Tibial artery (tissue), 4 donors: ENCODE results near the gene MCRIP2.
A peak's percentile ranks its signal among the peaks of the same experiment; 100 is the strongest.

Experiments
- DNase-seq, 2 donors: peaks; one replicate each; pipeline ENCODE4 v3.0.0-alpha.2; 2019
- H3K27ac ChIP-seq, 2 donors: fragments of 200-600 bp; sonication (generic) in 1 of 2; 1 replicate in 1 of 2; 2 replicates in 1 of 2; pipeline ENCODE4 v1.5.1; 2018 to 2019; ENCODE audit warnings: mild to moderate bottlenecking in 1 of 2
- H3K27me3 ChIP-seq, 2 donors: fragments of 200-600 bp; sonication (generic) in 1 of 2; one replicate each; pipeline versions ENCODE4 v1.5.1 to v1.6.0; 2016 to 2019
- H3K36me3 ChIP-seq, 3 donors: fragments of 200-600 bp; sonication (generic) in 2 of 3; one replicate each; pipeline ENCODE4 v1.5.1; 2016 to 2019; ENCODE audit warnings: mild to moderate bottlenecking in 2 of 3
- H3K4me1 ChIP-seq, 4 donors: fragments of 200-600 bp; sonication (generic) in 2 of 4; 1 replicate in 3 of 4; 2 replicates in 1 of 4; pipeline ENCODE4 v1.5.1; 2016 to 2019
- H3K4me3 ChIP-seq, 2 donors: fragments of 200-600 bp; sonication (generic) in 1 of 2; 1 replicate in 1 of 2; 2 replicates in 1 of 2; pipeline ENCODE4 v1.5.1; 2018 to 2019; ENCODE audit warnings: mild to moderate bottlenecking in 2 of 2
- H3K9me3 ChIP-seq, 3 donors: fragments of 200-600 bp; sonication (generic) in 1 of 3; one replicate each; pipeline ENCODE4 v1.5.1; 2016 to 2019
- intact Hi-C: fragments of 100-400 bp; cut with DNase I; formaldehyde crosslinking; loops from one replicate; pipeline ENCODE4 v1.15.0; 2023; ENCODE audit warnings: low total_unique reads
- TF ChIP-seq, protein P1 (sequence below), 2 experiments: fragments of 200-600 bp in 1 of 2; fragments of 450-650 bp in 1 of 2; IDR thresholded peaks; one replicate each; pipeline ENCODE4 v1.5.1; 2017 to 2019; ENCODE audit warnings: antibody characterized with exemption in 2 of 2, mild to moderate bottlenecking in 1 of 2, moderate library complexity in 1 of 2

MCRIP2 gene

DNA sequence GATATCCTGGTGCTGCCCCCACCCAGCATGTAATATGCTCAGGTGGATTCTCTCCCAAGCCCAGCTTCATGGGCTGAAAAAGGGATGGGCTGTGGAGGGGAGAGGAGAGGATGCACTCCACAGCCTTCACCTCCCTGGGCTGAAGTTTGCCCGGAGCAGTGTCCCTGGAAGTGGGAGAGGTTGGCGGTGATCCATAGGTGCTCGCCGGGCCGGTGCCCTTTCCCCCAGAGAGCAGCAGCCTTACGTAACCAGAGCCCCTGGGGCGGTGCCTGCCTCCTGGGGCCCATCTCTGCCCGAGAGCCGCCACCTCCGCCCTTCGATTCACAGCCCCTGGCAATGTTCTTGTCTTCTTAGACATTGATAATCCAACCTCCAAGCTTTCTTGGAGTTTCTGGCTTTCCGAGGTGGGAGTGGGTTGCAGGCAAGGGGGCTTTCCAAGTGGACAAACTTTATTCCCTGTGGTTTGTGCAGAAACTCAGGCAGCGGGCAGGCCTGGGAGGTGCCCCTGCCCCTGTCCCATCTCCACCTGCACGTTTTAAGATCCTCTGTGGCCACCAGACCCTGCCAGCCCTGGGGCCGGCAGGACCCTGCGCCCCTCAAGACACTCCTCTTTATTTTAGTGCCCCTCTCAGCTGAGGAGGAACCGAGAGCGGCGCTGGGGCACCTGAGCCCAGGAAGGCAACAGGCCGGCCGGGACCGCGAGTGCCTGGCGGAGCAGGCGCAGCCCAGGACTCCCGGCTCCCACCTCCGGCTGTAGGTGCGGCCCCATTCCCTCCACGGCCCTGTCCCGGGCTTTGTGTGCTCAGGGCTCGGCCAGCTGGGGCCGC is 4.4 kb downstream of the MCRIP2 start:
- Histone ChIP-seq H3K36me3 (peaks cover 0 to 2% (median 0%) of the 10 kb centered on the region in 3 donors), H3K9me3 (no peaks in the 10 kb centered on the region), H3K4me1 (peaks cover 12 to 63% (median 37%) of the 10 kb centered on the region in 4 donors), H3K27me3 (no peaks in the 10 kb centered on the region), H3K27ac (no peak overlapping the region), H3K4me3 (no peak overlapping the region)
- intact Hi-C loops: no loop called here
- DNase-seq: no peak
- TF ChIP-seq, protein P1, sequence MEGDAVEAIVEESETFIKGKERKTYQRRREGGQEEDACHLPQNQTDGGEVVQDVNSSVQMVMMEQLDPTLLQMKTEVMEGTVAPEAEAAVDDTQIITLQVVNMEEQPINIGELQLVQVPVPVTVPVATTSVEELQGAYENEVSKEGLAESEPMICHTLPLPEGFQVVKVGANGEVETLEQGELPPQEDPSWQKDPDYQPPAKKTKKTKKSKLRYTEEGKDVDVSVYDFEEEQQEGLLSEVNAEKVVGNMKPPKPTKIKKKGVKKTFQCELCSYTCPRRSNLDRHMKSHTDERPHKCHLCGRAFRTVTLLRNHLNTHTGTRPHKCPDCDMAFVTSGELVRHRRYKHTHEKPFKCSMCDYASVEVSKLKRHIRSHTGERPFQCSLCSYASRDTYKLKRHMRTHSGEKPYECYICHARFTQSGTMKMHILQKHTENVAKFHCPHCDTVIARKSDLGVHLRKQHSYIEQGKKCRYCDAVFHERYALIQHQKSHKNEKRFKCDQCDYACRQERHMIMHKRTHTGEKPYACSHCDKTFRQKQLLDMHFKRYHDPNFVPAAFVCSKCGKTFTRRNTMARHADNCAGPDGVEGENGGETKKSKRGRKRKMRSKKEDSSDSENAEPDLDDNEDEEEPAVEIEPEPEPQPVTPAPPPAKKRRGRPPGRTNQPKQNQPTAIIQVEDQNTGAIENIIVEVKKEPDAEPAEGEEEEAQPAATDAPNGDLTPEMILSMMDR (IDR thresholded peaks at IDR 0.05): no peak

DNA sequence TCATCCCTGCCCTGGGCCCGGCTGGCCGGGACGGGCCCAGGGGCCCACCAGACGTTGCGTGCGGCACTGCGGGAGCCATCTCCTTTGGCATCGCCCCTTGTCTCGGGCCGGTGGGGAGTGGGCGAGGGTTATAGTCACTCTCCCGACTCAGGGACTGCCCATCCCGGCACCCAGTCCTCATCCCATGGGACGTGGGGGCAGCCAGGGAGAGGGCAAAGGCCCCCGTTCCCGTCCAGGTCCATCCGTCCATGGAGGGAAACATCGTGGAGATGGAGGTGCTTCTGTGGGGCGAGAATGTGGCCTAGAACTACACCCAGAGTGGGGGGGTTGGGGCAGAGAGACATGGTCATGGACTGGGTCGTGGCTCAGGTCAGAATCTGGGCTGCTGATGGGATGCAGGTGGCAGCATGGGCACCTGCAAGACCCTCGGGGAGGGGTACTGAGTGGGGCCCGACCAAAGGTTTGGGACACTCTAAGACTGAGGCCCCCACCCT is 5.1 kb downstream of the MCRIP2 start:
- intact Hi-C loops: no loop called here
- peaks cover 0 to 9% (median under 1%) of the 10 kb centered on the region in 3 donors for H3K36me3 ChIP-seq

DNA sequence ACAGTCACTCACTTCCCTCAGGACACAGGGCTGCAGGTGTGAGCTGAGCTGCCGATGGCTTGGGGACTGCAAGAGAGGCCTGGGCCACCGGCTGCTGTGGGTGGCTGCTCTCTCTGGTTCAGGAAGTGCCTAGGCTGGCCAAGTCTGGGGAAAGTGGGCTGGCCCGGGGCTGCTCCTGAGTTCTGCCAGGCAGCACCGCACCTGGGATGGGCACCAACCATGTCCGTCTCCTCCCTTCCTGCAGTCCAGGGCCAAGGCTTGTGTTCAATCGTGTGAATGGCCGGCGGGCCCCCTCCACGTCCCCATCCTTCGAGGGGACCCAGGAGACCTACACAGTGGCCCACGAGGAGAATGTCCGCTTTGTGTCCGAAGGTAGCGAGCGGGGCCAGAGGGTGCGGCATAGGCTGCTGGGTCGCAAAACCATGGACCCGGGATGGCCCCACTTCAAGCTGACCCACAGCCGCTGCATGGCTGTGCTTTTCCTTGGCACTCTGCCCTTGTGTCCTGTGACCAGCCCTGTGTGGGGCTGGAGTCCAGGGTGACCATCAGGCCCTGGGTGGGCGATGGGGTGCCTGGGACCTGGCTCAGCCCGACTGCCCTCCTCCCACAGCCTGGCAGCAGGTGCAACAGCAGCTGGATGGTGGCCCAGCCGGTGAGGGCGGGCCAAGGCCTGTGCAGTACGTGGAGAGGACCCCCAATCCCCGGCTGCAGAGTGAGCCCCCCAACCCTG is 5.7 kb downstream of the MCRIP2 start:
- DNase-seq: no peak

More for the DNA sequence above, 5.1 kb downstream of the MCRIP2 start:
- TF ChIP-seq, protein P1 (IDR thresholded peaks at IDR 0.05): no peak
- H3K9me3 ChIP-seq: no peaks in the 10 kb centered on the region
- H3K27ac ChIP-seq: no peak overlapping the region
- no peak for DNase-seq
- H3K4me3 ChIP-seq: no peak overlapping the region
- H3K4me1 ChIP-seq: peaks cover 7 to 59% (median 33%) of the 10 kb centered on the region in 4 donors
- no peaks in the 10 kb centered on the region for H3K27me3 ChIP-seq

DNA sequence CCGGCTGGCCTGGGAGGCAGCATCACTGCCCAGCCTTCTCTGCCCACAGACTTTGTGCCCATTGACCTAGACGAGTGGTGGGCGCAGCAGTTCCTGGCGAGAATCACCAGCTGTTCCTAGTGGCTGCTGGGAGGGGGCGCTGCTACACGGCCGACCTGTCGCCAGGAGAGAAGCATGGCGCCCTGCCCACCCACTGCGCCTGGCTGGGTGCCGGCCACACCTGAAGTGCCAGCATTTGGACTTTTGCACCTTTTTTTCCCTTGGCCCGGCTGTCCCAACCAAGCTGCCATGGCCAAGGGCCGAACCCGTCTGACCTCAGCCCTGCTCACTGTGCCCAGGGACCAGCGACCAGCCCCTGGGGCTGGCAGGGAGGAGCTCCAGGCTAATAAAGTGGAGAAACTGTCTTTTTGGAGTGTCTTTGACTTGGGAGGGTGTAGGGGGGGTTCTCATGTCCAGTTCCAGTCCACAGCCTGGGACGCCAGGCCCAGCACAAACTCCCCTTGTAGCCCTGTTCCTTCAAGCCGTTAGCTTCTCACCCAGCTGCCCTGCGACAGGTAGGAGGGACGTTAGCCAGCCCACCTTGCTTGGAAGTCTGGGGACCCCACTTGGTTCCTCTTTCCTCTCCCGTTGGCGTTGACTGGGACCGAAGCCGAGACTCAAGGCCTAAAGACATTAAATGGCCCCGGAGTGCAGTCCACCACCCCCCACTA is 6.6 kb downstream of the MCRIP2 start:
- intact Hi-C loops: no loop called here
- peak overlapping the region; percentile 82 to 90 for H3K27ac ChIP-seq
- H3K36me3 ChIP-seq: peaks cover 0 to 24% (median 7%) of the 10 kb centered on the region in 3 donors
- TF ChIP-seq, protein P1 (IDR thresholded peaks at IDR 0.05): no peak
- no peaks in the 10 kb centered on the region for H3K27me3 ChIP-seq
- H3K9me3 ChIP-seq: no peaks in the 10 kb centered on the region
- peak overlapping the region; percentile 81 to 84 for H3K4me3 ChIP-seq
- peaks cover 7 to 48% (median 24%) of the 10 kb centered on the region in 4 donors for H3K4me1 ChIP-seq
- DNase-seq: no peak

More for the DNA sequence above, 5.7 kb downstream of the MCRIP2 start:
- intact Hi-C loops: no loop called here
- no peaks in the 10 kb centered on the region for H3K27me3 ChIP-seq
- H3K4me3 ChIP-seq: no peak overlapping the region
- H3K9me3 ChIP-seq: no peaks in the 10 kb centered on the region
- H3K36me3 ChIP-seq: peaks cover 0 to 15% (median 7%) of the 10 kb centered on the region in 3 donors
- TF ChIP-seq, protein P1 (IDR thresholded peaks at IDR 0.05): no peak
- no peak overlapping the region for H3K27ac ChIP-seq
- H3K4me1 ChIP-seq: peaks cover 7 to 57% (median 32%) of the 10 kb centered on the region in 4 donors
